Naive thymus-derived CD8-positive, alpha-beta T cell (primary cell): ENCODE measurements around the gene ABCA8. TPM values are rescaled to one million over a fixed set of nuclear protein-coding genes. Genes with fewer than 3 reads are reported as not detected.
"Not testable (repeated sequence)": the region's sequence is repeated elsewhere in the genome, so short reads cannot be mapped to it uniquely, and the experiment has no call there.

Source experiments
- ATAC-seq, 2 donors: fragments of 150-1000 bp; cut with Tn5 transposase in 1 of 2; sonication (Bioruptor Pico), chemical (Tn5 transposase) in 1 of 2; 1 replicate in 1 of 2; 2 replicates in 1 of 2; pipeline ENCODE4 v1.10.0; 2021; ENCODE audit warnings: mild to moderate bottlenecking in 2 of 2, moderate library complexity in 2 of 2
- POLR2A ChIA-PET: fragments of 350-600 bp; sonication (Branson Sonifier 250); formaldehyde crosslinking; loops from one replicate; lab custom pipeline; 2021; ENCODE audit warnings: antibody characterized with exemption; lab: Charles Lee
- DNase-seq, 10 donors: peaks; one replicate each; pipeline versions ENCODE4 v3.0.0 to v3.0.0-alpha.2; 2020 to 2022
- H3K27ac Mint-ChIP-seq, 10 donors: one replicate each; pipeline ENCODE4 v1.8.0; 2020 to 2022; ENCODE audit warnings: mild to moderate bottlenecking in 10 of 10, mixed read lengths in 10 of 10, moderate library complexity in 4 of 10, inconsistent platforms in 1 of 10
- H3K27me3 Mint-ChIP-seq, 5 donors: one replicate each; pipeline ENCODE4 v1.8.0; 2021 to 2022; ENCODE audit warnings: mixed read lengths in 5 of 5
- H3K36me3 Mint-ChIP-seq, 3 donors: one replicate each; pipeline ENCODE4 v1.8.0; 2020 to 2022; ENCODE audit warnings: mixed read lengths in 3 of 3, mild to moderate bottlenecking in 2 of 3, inconsistent platforms in 1 of 3
- H3K4me1 Mint-ChIP-seq, 4 donors: one replicate each; pipeline ENCODE4 v1.8.0; 2021 to 2022; ENCODE audit warnings: mixed read lengths in 4 of 4
- H3K4me3 Mint-ChIP-seq, 10 donors: one replicate each; pipeline ENCODE4 v1.8.0; 2020 to 2022; ENCODE audit warnings: mild to moderate bottlenecking in 10 of 10, mixed read lengths in 10 of 10, moderate library complexity in 6 of 10, inconsistent platforms in 1 of 10
- H3K9me3 Mint-ChIP-seq, 9 donors: one replicate each; pipeline ENCODE4 v1.8.0; 2020 to 2022; ENCODE audit warnings: mixed read lengths in 9 of 9, mild to moderate bottlenecking in 3 of 9, inconsistent platforms in 1 of 9, moderate library complexity in 1 of 9
- polyA plus RNA-seq, 3 donors: library from polyadenylated mRNA; unstranded; fragments of 300-500 nt; fragmentation: Illumina TruSeq; gene quantifications; one replicate each; pipeline ENCODE4 v1.2.3, GENCODE V29; 2021
- total RNA-seq, 8 experiments: library from RNA in 2 of 8; stranded (reverse) in 2 of 8; gene quantifications; one replicate each; pipeline ENCODE4 v1.2.3 and lab custom pipeline; 2021 to 2026

ABCA8 gene
- total and polyA plus RNA-seq, 5 experiments from 2014 or later, result not detected

GRCh38 chr17:68961214-68961882, 6.2 kb upstream of the ABCA8 start:
- Mint-ChIP-seq H3K9me3 (peaks cover 0 to 9% (median 2%) of the 10 kb centered on the region in 9 donors), H3K4me3 (no peak overlapping the region), H3K27me3 (peaks cover 0 to 6% (median 1%) of the 10 kb centered on the region in 5 donors), H3K4me1 (no peaks in the 10 kb centered on the region), H3K27ac (no peak overlapping the region), H3K36me3 (peaks cover 0 to 5% (median 3%) of the 10 kb centered on the region in 3 donors)
- no peak for DNase-seq
- POLR2A ChIA-PET, result no interaction called here
- ATAC-seq, result no peak

DNA sequence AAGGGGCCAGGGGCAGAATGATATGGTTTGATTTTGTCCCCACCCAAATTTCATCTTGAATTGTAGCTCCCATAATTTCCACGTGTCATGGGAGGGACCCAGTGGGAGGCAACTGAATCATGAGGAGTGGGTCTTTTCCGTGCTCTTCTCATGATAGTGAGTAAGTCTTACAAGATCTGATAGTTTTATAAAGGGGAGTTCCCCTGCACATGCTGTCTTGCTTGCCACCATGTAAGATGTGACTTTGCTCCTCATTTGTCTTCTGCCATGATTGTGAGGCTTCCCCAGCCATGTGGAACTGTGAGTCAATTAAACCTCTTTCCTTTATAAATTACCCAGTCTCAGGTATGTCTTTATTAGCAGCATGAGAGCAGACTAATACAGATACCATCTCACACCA, 3.9 kb upstream of the ABCA8 start:
- H3K36me3 Mint-ChIP-seq, H3K9me3 Mint-ChIP-seq, DNase-seq, ATAC-seq, POLR2A ChIA-PET, H3K4me1 Mint-ChIP-seq, H3K4me3 Mint-ChIP-seq, H3K27ac Mint-ChIP-seq, H3K27me3 Mint-ChIP-seq: not testable (repeated sequence)

DNA sequence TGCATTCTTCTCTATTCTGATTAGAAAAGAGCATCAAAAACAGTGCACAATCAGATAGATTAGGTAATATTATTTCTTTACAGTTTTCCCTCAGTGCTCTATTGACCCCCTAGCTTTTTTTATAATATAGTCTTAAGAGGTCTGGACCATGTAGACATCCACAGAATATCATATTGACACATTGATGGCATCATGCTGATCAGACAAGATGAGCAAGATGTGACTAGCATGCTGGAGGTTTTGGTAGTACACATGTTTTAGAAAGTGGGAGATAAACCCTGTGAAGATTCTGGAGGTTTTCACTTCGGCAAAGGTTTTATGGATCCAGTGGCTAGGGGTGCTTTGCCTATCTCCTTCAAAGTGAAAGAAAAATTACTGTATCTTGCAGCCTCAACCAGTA, 2.8 kb upstream of the ABCA8 start:
- DNase-seq (no peak), ATAC-seq (no peak)
- H3K36me3 Mint-ChIP-seq, result peaks cover 0 to 5% (median 3%) of the 10 kb centered on the region in 3 donors
- no peak overlapping the region for H3K4me3 Mint-ChIP-seq
- peaks cover 0 to 6% (median 0%) of the 10 kb centered on the region in 9 donors for H3K9me3 Mint-ChIP-seq
- POLR2A ChIA-PET, result no interaction called here
- no peak overlapping the region for H3K27ac Mint-ChIP-seq
- H3K27me3 Mint-ChIP-seq, result peaks cover 0 to 11% (median 5%) of the 10 kb centered on the region in 5 donors
- H3K4me1 Mint-ChIP-seq, result no peaks in the 10 kb centered on the region

DNA sequence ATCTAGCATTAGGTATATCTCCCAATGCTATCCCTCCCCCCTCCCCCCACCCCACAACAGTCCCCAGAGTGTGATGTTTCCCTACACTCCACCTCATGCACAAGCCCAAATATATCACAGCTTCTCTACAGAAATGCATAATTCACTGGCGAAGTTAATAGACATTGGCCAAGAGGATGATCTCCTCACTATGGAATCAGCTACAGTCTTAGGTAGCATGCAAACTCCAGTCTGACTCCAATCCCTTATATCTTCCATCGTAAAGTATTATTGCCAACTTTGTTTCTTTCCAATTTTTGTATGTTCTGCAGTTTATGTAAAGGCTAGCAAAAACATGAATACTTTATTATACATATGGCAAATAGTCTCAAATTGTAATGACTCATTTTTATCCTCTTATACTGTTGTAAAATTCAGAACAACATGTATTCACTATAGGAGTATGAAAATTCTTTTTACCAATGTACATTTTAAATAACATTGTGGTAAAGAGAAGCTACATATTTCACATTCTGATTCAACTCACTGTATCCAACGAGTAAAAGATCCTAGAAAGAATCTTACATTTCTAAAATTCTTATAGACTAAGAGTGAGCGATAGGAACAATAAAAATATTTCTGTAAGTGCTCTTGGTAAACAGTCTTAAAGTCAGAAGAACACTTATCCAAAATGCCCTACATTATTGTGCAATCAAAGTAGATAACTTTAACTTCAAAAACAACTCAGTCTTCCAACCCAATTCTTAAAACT, 871 bp downstream of the ABCA8 start:
- no peaks in the 10 kb centered on the region for H3K4me1 Mint-ChIP-seq
- no peak overlapping the region for H3K4me3 Mint-ChIP-seq
- ATAC-seq, result no peak
- no peak overlapping the region for H3K27ac Mint-ChIP-seq
- peaks cover 0 to 12% (median 5%) of the 10 kb centered on the region in 5 donors for H3K27me3 Mint-ChIP-seq
- POLR2A ChIA-PET, result no interaction called here
- H3K9me3 Mint-ChIP-seq, result peaks cover 0 to 5% (median 0%) of the 10 kb centered on the region in 9 donors
- no peak for DNase-seq
- H3K36me3 Mint-ChIP-seq, result peaks cover 0 to 4% (median 2%) of the 10 kb centered on the region in 3 donors

DNA sequence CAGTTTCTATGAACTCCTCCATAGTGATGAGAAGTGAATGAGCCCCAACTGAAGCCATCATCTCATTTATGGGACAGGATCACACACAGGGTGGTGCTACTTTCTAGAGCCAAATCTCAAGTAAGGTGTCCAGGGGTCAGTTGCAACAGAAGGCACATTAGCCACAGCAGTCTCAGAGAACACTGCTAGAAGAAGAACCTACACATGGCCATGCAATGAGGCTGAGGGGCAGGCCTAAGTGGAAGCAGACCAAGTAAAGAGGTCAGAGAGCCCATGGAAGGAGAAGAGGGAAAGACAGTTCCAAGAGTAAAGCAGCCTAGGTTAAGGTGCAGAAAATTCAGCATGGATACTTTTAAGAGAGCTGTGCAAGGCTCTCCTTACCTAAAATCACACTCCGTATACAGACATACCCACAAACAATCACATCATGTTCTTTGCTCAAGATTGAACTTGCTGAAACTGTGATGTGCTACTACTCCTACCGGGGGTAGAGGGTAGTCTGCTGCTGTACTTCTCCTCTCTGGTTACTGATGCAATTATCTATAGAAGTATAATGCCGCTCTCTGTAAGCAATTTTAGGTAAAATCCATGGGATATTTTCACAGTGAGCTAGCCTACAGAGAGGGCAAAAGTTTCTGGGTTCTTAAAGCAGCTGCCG, 1.7 kb downstream of the ABCA8 start:
- Mint-ChIP-seq H3K4me3 (no peak overlapping the region), H3K4me1 (no peaks in the 10 kb centered on the region), H3K9me3 (no peaks in the 10 kb centered on the region), H3K27me3 (peaks cover 0 to 12% (median 5%) of the 10 kb centered on the region in 5 donors), H3K27ac (no peak overlapping the region), H3K36me3 (no peaks in the 10 kb centered on the region)
- DNase-seq, result no peak
- no peak for ATAC-seq
- POLR2A ChIA-PET, result no interaction called here

- Mint-ChIP-seq H3K4me1 (no peaks in the 10 kb centered on the region), H3K27me3 (peaks cover 0 to 12% (median 4%) of the 10 kb centered on the region in 5 donors), H3K27ac (no peak overlapping the region), H3K36me3 (no peaks in the 10 kb centered on the region), H3K4me3 (no peak overlapping the region), H3K9me3 (peaks cover 0 to 2% (median 0%) of the 10 kb centered on the region in 9 donors)
- POLR2A ChIA-PET, result no interaction called here
- DNase-seq (no peak), ATAC-seq (no peak)
These were observed 4.5 kb downstream of the ABCA8 start for GRCh38 chr17:68950725-68951124.

- DNase-seq, POLR2A ChIA-PET, H3K27me3 Mint-ChIP-seq, ATAC-seq, H3K27ac Mint-ChIP-seq, H3K9me3 Mint-ChIP-seq, H3K4me3 Mint-ChIP-seq, H3K36me3 Mint-ChIP-seq, H3K4me1 Mint-ChIP-seq: not testable (repeated sequence)
These were observed 7.3 kb downstream of the ABCA8 start for GRCh38 chr17:68947868-68948267.

GRCh38 chr17:68944435-68945035, 10.7 kb downstream of the ABCA8 start:
- Mint-ChIP-seq H3K36me3 (no peaks in the 10 kb centered on the region), H3K4me1 (no peaks in the 10 kb centered on the region), H3K4me3 (no peak overlapping the region), H3K9me3 (peaks cover 0 to 2% (median 0%) of the 10 kb centered on the region in 9 donors), H3K27me3 (peaks cover 0 to 5% (median 2%) of the 10 kb centered on the region in 5 donors), H3K27ac (no peak overlapping the region)
- ATAC-seq (no peak), DNase-seq (no peak)
- POLR2A ChIA-PET, result no interaction called here

GRCh38 chr17:68943812-68944182, 11.4 kb downstream of the ABCA8 start:
- H3K9me3 Mint-ChIP-seq, H3K4me3 Mint-ChIP-seq, DNase-seq, H3K27me3 Mint-ChIP-seq, H3K36me3 Mint-ChIP-seq, ATAC-seq, H3K27ac Mint-ChIP-seq, H3K4me1 Mint-ChIP-seq, POLR2A ChIA-PET: not testable (repeated sequence)

GRCh38 chr17:68943123-68943811, 11.9 kb downstream of the ABCA8 start:
- POLR2A ChIA-PET, result no interaction called here
- Mint-ChIP-seq H3K4me3 (no peak overlapping the region), H3K36me3 (no peaks in the 10 kb centered on the region), H3K27me3 (peaks cover 0 to 7% (median 2%) of the 10 kb centered on the region in 5 donors), H3K27ac (no peak overlapping the region), H3K9me3 (peaks cover 0 to 2% (median 0%) of the 10 kb centered on the region in 9 donors), H3K4me1 (no peaks in the 10 kb centered on the region)
- ATAC-seq (no peak), DNase-seq (no peak)

- no peaks in the 10 kb centered on the region for H3K36me3 Mint-ChIP-seq
- no peak for DNase-seq
- POLR2A ChIA-PET, result no interaction called here
- no peak for ATAC-seq
- H3K27ac Mint-ChIP-seq, result no peak overlapping the region
- H3K4me3 Mint-ChIP-seq, result no peak overlapping the region
- H3K4me1 Mint-ChIP-seq, result no peaks in the 10 kb centered on the region
- peaks cover 0 to 7% (median 2%) of the 10 kb centered on the region in 5 donors for H3K27me3 Mint-ChIP-seq
- peaks cover 0 to 2% (median 0%) of the 10 kb centered on the region in 9 donors for H3K9me3 Mint-ChIP-seq
These were observed 12.8 kb downstream of the ABCA8 start for GRCh38 chr17:68942389-68942788.

GRCh38 chr17:68941761-68942160, 13.4 kb downstream of the ABCA8 start:
- DNase-seq (no peak), ATAC-seq (no peak)
- H3K4me1 Mint-ChIP-seq, result no peaks in the 10 kb centered on the region
- H3K4me3 Mint-ChIP-seq, result no peak overlapping the region
- H3K36me3 Mint-ChIP-seq, result no peaks in the 10 kb centered on the region
- POLR2A ChIA-PET, result no interaction called here
- peaks cover 0 to 7% (median 2%) of the 10 kb centered on the region in 5 donors for H3K27me3 Mint-ChIP-seq
- no peak overlapping the region for H3K27ac Mint-ChIP-seq
- H3K9me3 Mint-ChIP-seq, result no peaks in the 10 kb centered on the region
